HepG2 (cell line): ENCODE measurements around the gene DHRS11. TPM values are rescaled to one million over a fixed set of nuclear protein-coding genes. Genes with fewer than 3 reads are reported as not detected.

Source experiments
- ATAC-seq: fragments of 200-7000 bp; cut with Tn5 transposase; 3 replicates; pipeline ENCODE4 v1.9.1; 2020; ENCODE audit warnings: mild to moderate bottlenecking, moderate library complexity
- BruUV-seq: library from RNA; stranded (reverse); fragments of 400-500 nt; replicated peaks from 2 replicates; lab custom pipeline; 2021; lab: Mats Ljungman, UMichigan
- CTCF ChIA-PET: fragments of 300-600 bp; formaldehyde crosslinking; extraction: SDS; loops from one replicate; lab custom pipeline; 2021; ENCODE audit warnings: low total read pairs, inconsistent platforms, low intra/inter-chr PET ratio; lab: Yijun Ruan, JAX
- POLR2A ChIA-PET: fragments of 350-600 bp; sonication (Branson Sonifier 250); formaldehyde crosslinking; loops from one replicate; lab custom pipeline; 2020; ENCODE audit warnings: antibody characterized with exemption, inconsistent platforms; lab: Yijun Ruan, JAX
- DNase-seq: peaks from one replicate; pipeline ENCODE4 v3.0.0-alpha.2; 2015; ENCODE audit warnings: low spot score
- FAIRE-seq: peaks from 3 replicates; lab custom pipeline; 2011; peaks lifted over from hg19 to GRCh38; lab: Jason Lieb, UNC
- H2AFZ ChIP-seq: one replicate; pipeline ENCODE4 v1.6.1; 2011; ENCODE audit warnings: low read length, inconsistent platforms
- H3K27ac ChIP-seq: fragments of 300-600 bp; 3 replicates; pipeline ENCODE4 v1.8.0; 2011; ENCODE audit warnings: mixed run types, mild to moderate bottlenecking, mixed read lengths, low read length, inconsistent platforms; ENCODE audit not compliant: insufficient read depth; ENCODE audit errors: extremely low read length
- H3K27me3 ChIP-seq, 2 experiments: fragments of 200-600 bp in 1 of 2; 2 replicates in 1 of 2; 3 replicates in 1 of 2; pipeline versions ENCODE4 v1.6.0 to v1.8.0; 2011; ENCODE audit warnings: low read length in 2 of 2, mild to moderate bottlenecking in 2 of 2, moderate library complexity in 2 of 2, inconsistent platforms in 1 of 2; ENCODE audit not compliant: insufficient read depth in 2 of 2, control insufficient read depth in 1 of 2
- H3K36me3 ChIP-seq, 2 experiments: fragments of 200-600 bp in 1 of 2; replicated peaks in 1 of 2; 2 replicates in 1 of 2; 3 replicates in 1 of 2; pipeline versions ENCODE4 v1.5.1 to v1.8.0; 2011; ENCODE audit warnings: low read length in 2 of 2, inconsistent platforms in 1 of 2; ENCODE audit not compliant: insufficient read depth in 2 of 2, control insufficient read depth in 1 of 2
- H3K4me1 ChIP-seq: 2 replicates; pipeline ENCODE4 v1.5.1; 2012; ENCODE audit warnings: low read length, inconsistent platforms; ENCODE audit not compliant: insufficient read depth
- H3K4me2 ChIP-seq: 2 replicates; pipeline ENCODE4 v1.6.0; 2011; ENCODE audit warnings: low read depth, low read length, inconsistent platforms
- H3K4me3 ChIP-seq, 3 experiments: fragments of 200-600 bp in 1 of 3; sonication (generic), shearing (Covaris generic) in 1 of 3; replicated peaks in 1 of 3; 2 replicates each; pipeline ENCODE4 v1.5.1; 2011 to 2016; ENCODE audit warnings: low read length in 3 of 3, inconsistent platforms in 2 of 3, low read depth in 2 of 3, mild to moderate bottlenecking in 2 of 3, control low read depth in 1 of 3, mixed read lengths in 1 of 3; ENCODE audit not compliant: insufficient read depth in 1 of 3
- H3K79me2 ChIP-seq: one replicate; pipeline ENCODE4 v1.6.1; 2011; ENCODE audit warnings: low read length, inconsistent platforms; ENCODE audit not compliant: insufficient read depth
- H3K9ac ChIP-seq: 2 replicates; pipeline ENCODE4 v1.6.0; 2011; ENCODE audit warnings: mild to moderate bottlenecking, low read depth, low read length, inconsistent platforms; ENCODE audit not compliant: insufficient read depth
- H3K9me3 ChIP-seq: 2 replicates; pipeline ENCODE4 v1.5.1; 2012; ENCODE audit warnings: mild to moderate bottlenecking, low read length
- H4K20me1 ChIP-seq: 2 replicates; pipeline ENCODE4 v1.6.0; 2011; ENCODE audit warnings: inconsistent platforms, mild to moderate bottlenecking, low read length, moderate library complexity; ENCODE audit not compliant: insufficient read depth
- IRF2 ChIP-seq: IDR thresholded peaks from 2 replicates; pipeline ENCODE4 v1.6.1; 2018; ENCODE audit warnings: missing genetic modification reagents, missing compliant biosample characterization
- MEIS1 ChIP-seq: sonication (generic); formaldehyde crosslinking; IDR thresholded peaks from 2 replicates; pipeline ENCODE4 v1.9.0; 2021; ENCODE audit warnings: mild to moderate bottlenecking, missing genetic modification reagents, moderate library complexity, borderline replicate concordance
- POLR2G ChIP-seq: fragments of 200-400 bp; formaldehyde crosslinking; IDR thresholded peaks from 2 replicates; pipeline ENCODE4 v1.6.1; 2018; ENCODE audit warnings: mild to moderate bottlenecking, low read depth, low read length, moderate library complexity
- ZNF567 ChIP-seq: sonication (generic); formaldehyde crosslinking; IDR thresholded peaks from 2 replicates; pipeline ENCODE4 v1.8.1; 2023; ENCODE audit warnings: mild to moderate bottlenecking, missing genetic modification reagents, borderline replicate concordance
- ZNF629 ChIP-seq: sonication (generic); formaldehyde crosslinking; conservative IDR thresholded peaks from 2 replicates; pipeline ENCODE4 v1.5.0; 2020; ENCODE audit warnings: missing genetic modification reagents
- ZNF790 ChIP-seq: sonication (generic); formaldehyde crosslinking; IDR thresholded peaks from 2 replicates; pipeline ENCODE4 v1.8.0; 2022; ENCODE audit warnings: missing genetic modification reagents, mild to moderate bottlenecking, borderline replicate concordance
- WGBS: methylation state at CpG from one replicate; pipeline ENCODE4 v1.1.6; 2017; ENCODE audit warnings: low lambda C conversion rate; 5-methylcytosine and 5-hydroxymethylcytosine counted together
- in situ Hi-C: cut with HindIII; loops from 2 replicates; pipeline ENCODE4 v1.10.0; 2017; ENCODE audit warnings: low pct_unique_long_range_greater_than_20kb; ENCODE audit not compliant: extremely low pct_ligation_motif_present
- intact Hi-C: fragments of 100-400 bp; cut with micrococcal nuclease; formaldehyde crosslinking; loops from one replicate; pipeline ENCODE4 v1.10.0; 2022; ENCODE audit not compliant: unreplicated experiment
- polyA plus RNA-seq, 8 experiments: library from polyadenylated mRNA; depleted of rRNA in 3 of 8; stranded (reverse) in 7 of 8; unstranded in 1 of 8; fragments of >200 nt; fragmentation: Illumina TruSeq in 4 of 8; extraction: Trizol in 4 of 8; gene quantifications; 2 replicates each; pipeline versions ENCODE4 v1.2.1 to v1.2.3, GENCODE V29; 2011 to 2016; ENCODE audit warnings: low read depth in 4 of 8, missing spikeins in 1 of 8, mixed read lengths in 1 of 8; ENCODE audit not compliant: insufficient read depth in 1 of 8
- total RNA-seq, 5 experiments: library from RNA; depleted of rRNA; stranded (reverse); fragments of >200 nt; fragmentation: Illumina TruSeq; extraction: Trizol; gene quantifications; 2 replicates each; pipeline ENCODE4 v1.2.3, GENCODE V29; 2016; ENCODE audit warnings: low read depth in 1 of 5
- TF ChIP-seq, protein P1 (sequence below): sonication (generic); formaldehyde crosslinking; conservative IDR thresholded peaks from 2 replicates; pipeline ENCODE4 v1.4.0; 2020; ENCODE audit warnings: missing genetic modification reagents
- TF ChIP-seq, protein P2 (sequence below): sonication (generic); formaldehyde crosslinking; IDR thresholded peaks from 2 replicates; pipeline ENCODE4 v1.8.0; 2022; ENCODE audit warnings: mild to moderate bottlenecking, missing genetic modification reagents, moderate library complexity
- TF ChIP-seq, protein P3 (sequence below): sonication (generic); formaldehyde crosslinking; IDR thresholded peaks from 2 replicates; pipeline ENCODE4 v1.5.0; 2020; ENCODE audit warnings: missing genetic modification reagents, mild to moderate bottlenecking, borderline replicate concordance
- TF ChIP-seq, protein P4 (sequence below): fragments of 450-650 bp; IDR thresholded peaks from 2 replicates; pipeline ENCODE4 v1.6.1; 2016
- TF ChIP-seq, protein P5 (sequence below): sonication (generic); formaldehyde crosslinking; conservative IDR thresholded peaks from 2 replicates; pipeline ENCODE4 v1.4.0; 2020; ENCODE audit warnings: missing genetic modification reagents

DHRS11 gene
- total and polyA plus RNA-seq, 2 of the 13 experiments (the other 11 are each of a cell fraction or from before 2014, with no cell fraction given): 28.4 to 41.9 TPM

DNA sequence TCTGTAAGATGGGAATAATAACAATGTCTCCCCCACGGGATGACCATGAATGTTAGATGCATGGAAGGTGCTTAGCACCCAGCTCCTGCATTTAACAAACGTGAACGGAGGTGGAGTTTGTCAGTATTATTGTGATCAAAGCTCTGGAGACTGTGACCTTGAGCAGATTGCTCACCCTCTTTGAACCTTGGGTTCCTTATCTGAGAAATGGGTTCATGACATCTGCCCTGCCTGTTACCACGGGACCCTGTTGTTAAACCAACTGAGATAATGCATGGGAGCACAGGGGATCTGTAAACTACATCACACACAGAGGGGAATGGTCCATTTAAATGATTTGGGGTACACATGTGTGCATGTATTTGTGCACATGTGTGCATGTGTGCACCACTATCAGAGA is 39.3 kb downstream of the DHRS11 start:
- no peak overlapping the region for H2AFZ ChIP-seq
- FAIRE-seq: no peak
- no peak overlapping the region for H3K9ac ChIP-seq
- H3K4me2 ChIP-seq: no peak overlapping the region
- WGBS: 4% methylated on average over 3 of the region's 4 CpGs
- no peak for TF ChIP-seq ZNF790 (CRISPR knock-in tag)
- TF ChIP-seq, protein P1, sequence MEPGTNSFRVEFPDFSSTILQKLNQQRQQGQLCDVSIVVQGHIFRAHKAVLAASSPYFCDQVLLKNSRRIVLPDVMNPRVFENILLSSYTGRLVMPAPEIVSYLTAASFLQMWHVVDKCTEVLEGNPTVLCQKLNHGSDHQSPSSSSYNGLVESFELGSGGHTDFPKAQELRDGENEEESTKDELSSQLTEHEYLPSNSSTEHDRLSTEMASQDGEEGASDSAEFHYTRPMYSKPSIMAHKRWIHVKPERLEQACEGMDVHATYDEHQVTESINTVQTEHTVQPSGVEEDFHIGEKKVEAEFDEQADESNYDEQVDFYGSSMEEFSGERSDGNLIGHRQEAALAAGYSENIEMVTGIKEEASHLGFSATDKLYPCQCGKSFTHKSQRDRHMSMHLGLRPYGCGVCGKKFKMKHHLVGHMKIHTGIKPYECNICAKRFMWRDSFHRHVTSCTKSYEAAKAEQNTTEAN: no peak
- TF ChIP-seq MEIS1: no peak
- TF ChIP-seq, protein P2, sequence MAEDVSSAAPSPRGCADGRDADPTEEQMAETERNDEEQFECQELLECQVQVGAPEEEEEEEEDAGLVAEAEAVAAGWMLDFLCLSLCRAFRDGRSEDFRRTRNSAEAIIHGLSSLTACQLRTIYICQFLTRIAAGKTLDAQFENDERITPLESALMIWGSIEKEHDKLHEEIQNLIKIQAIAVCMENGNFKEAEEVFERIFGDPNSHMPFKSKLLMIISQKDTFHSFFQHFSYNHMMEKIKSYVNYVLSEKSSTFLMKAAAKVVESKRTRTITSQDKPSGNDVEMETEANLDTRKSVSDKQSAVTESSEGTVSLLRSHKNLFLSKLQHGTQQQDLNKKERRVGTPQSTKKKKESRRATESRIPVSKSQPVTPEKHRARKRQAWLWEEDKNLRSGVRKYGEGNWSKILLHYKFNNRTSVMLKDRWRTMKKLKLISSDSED (CRISPR knock-in tag): no peak
- TF ChIP-seq, protein P3, sequence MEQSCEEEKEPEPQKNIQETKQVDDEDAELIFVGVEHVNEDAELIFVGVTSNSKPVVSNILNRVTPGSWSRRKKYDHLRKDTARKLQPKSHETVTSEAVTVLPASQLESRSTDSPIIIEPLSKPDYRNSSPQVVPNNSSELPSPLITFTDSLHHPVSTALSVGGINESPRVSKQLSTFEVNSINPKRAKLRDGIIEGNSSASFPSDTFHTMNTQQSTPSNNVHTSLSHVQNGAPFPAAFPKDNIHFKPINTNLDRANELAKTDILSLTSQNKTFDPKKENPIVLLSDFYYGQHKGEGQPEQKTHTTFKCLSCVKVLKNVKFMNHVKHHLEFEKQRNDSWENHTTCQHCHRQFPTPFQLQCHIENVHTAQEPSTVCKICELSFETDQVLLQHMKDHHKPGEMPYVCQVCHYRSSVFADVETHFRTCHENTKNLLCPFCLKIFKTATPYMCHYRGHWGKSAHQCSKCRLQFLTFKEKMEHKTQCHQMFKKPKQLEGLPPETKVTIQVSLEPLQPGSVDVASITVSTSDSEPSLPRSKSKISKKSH (CRISPR knock-in tag): no peak
- TF ChIP-seq IRF2: no peak
- TF ChIP-seq ZNF567 (CRISPR knock-in tag): no peak
- TF ChIP-seq, protein P4, sequence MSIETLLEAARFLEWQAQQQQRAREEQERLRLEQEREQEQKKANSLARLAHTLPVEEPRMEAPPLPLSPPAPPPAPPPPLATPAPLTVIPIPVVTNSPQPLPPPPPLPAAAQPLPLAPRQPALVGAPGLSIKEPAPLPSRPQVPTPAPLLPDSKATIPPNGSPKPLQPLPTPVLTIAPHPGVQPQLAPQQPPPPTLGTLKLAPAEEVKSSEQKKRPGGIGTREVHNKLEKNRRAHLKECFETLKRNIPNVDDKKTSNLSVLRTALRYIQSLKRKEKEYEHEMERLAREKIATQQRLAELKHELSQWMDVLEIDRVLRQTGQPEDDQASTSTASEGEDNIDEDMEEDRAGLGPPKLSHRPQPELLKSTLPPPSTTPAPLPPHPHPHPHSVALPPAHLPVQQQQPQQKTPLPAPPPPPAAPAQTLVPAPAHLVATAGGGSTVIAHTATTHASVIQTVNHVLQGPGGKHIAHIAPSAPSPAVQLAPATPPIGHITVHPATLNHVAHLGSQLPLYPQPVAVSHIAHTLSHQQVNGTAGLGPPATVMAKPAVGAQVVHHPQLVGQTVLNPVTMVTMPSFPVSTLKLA: peak; percentile 64
- TF ChIP-seq, protein P5, sequence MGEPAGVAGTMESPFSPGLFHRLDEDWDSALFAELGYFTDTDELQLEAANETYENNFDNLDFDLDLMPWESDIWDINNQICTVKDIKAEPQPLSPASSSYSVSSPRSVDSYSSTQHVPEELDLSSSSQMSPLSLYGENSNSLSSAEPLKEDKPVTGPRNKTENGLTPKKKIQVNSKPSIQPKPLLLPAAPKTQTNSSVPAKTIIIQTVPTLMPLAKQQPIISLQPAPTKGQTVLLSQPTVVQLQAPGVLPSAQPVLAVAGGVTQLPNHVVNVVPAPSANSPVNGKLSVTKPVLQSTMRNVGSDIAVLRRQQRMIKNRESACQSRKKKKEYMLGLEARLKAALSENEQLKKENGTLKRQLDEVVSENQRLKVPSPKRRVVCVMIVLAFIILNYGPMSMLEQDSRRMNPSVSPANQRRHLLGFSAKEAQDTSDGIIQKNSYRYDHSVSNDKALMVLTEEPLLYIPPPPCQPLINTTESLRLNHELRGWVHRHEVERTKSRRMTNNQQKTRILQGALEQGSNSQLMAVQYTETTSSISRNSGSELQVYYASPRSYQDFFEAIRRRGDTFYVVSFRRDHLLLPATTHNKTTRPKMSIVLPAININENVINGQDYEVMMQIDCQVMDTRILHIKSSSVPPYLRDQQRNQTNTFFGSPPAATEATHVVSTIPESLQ (CRISPR knock-in tag): no peak
- TF ChIP-seq POLR2G: no peak
- peak; percentile 77 for TF ChIP-seq ZNF629 (CRISPR knock-in tag)
- 0 out of 2 replicates have a peak, but pooled peaks cover 3% of the 10 kb centered on the region for H4K20me1 ChIP-seq
- intact Hi-C loops (no loop called here), in situ Hi-C loops (loop anchor here (10.0 kb wide), 1 partner anchor 434 kb away; no protein-coding TSS in a partner anchor)
- H3K4me1 ChIP-seq: peaks cover 20% of the 10 kb centered on the region
- BruUV-seq: no TSS peak
- POLR2A ChIA-PET: no interaction called here
- CTCF ChIA-PET: no interaction called here
- H3K27ac ChIP-seq: no peak overlapping the region
- DNase-seq: no peak
- no peak for ATAC-seq
- no peak overlapping the region for H3K4me3 ChIP-seq
- no peaks in the 10 kb centered on the region for H3K9me3 ChIP-seq
- no peaks in the 10 kb centered on the region for H3K79me2 ChIP-seq
- H3K27me3 ChIP-seq: peaks cover 6 to 27% of the 10 kb centered on the region in 2 experiments; a peak in 4 of 5 replicates
- no peaks in the 10 kb centered on the region for H3K36me3 ChIP-seq
